Stimulated activated CD4-positive, alpha-beta T cell treated with anti-CD3 and anti-CD28 coated beads, Interleukin-12 subunit alpha, Interleukin-12 subunit beta, amount 100 ng/mL, for 48 hours (primary cell): Measurements from ENCODE around the gene PGM3.

ENCODE experiments used
- DNase-seq, 3 donors: peaks; one replicate each; pipeline ENCODE4 v3.0.0-alpha.2; 2020; ENCODE audit warnings: low read depth in 2 of 3, low spot score in 1 of 3

The PGM3 gene

GRCh38 chr6:83183082-83183828, 9.8 kb downstream of the PGM3 start:
- DNase-seq, result no peak

GRCh38 chr6:83182114-83182513, 11.0 kb downstream of the PGM3 start:
- no peak for DNase-seq

GRCh38 chr6:83180426-83180950, 12.6 kb downstream of the PGM3 start:
- no peak for DNase-seq

GRCh38 chr6:83176246-83176645, 16.8 kb downstream of the PGM3 start:
- no peak for DNase-seq

GRCh38 chr6:83169511-83169910, 23.6 kb downstream of the PGM3 start:
- DNase-seq, result no peak

- DNase-seq, result no peak
These were observed 24.0 kb downstream of the PGM3 start for GRCh38 chr6:83169106-83169505.

GRCh38 chr6:83168556-83168955, 24.5 kb downstream of the PGM3 start:
- no peak for DNase-seq

GRCh38 chr6:83167726-83168278, 25.3 kb downstream of the PGM3 start:
- DNase-seq, result no peak

- no peak for DNase-seq
These were observed 32.9 kb downstream of the PGM3 start for GRCh38 chr6:83160167-83160566.

GRCh38 chr6:83155794-83156193, 37.3 kb downstream of the PGM3 start:
- no peak for DNase-seq

GRCh38 chr6:83153883-83154521, 39.1 kb downstream of the PGM3 start:
- no peak for DNase-seq

- no peak for DNase-seq
These were observed 40.2 kb downstream of the PGM3 start for GRCh38 chr6:83152913-83153312.

- DNase-seq, result no peak
These were observed 42.0 kb downstream of the PGM3 start for GRCh38 chr6:83151114-83151513.

- no peak for DNase-seq
These were observed 54.3 kb downstream of the PGM3 start for GRCh38 chr6:83138758-83139157.

- DNase-seq, result no peak
These were observed 54.8 kb downstream of the PGM3 start for GRCh38 chr6:83138118-83138722.

- no peak for DNase-seq
These were observed 60.9 kb downstream of the PGM3 start for GRCh38 chr6:83132121-83132520.

GRCh38 chr6:83127976-83128375, 65.1 kb downstream of the PGM3 start:
- no peak for DNase-seq

- no peak for DNase-seq
These were observed 65.8 kb downstream of the PGM3 start for GRCh38 chr6:83127258-83127657.

GRCh38 chr6:83126807-83127206, 66.3 kb downstream of the PGM3 start:
- no peak for DNase-seq

GRCh38 chr6:83126223-83126622, 66.8 kb downstream of the PGM3 start:
- no peak for DNase-seq

GRCh38 chr6:83125425-83125824, 67.6 kb downstream of the PGM3 start:
- no peak for DNase-seq

GRCh38 chr6:83124553-83124952, 68.5 kb downstream of the PGM3 start:
- no peak for DNase-seq
